Posterior vena cava (tissue), 2 donors: ENCODE measurements around the gene RFPL2. TPM values are rescaled to one million over a fixed set of nuclear protein-coding genes. Genes with fewer than 3 reads are reported as not detected.
"Not testable (repeated sequence)": the region's sequence is repeated elsewhere in the genome, so short reads cannot be mapped to it uniquely, and the experiment has no call there.

ENCODE experiments used
- DNase-seq: peaks from one replicate; pipeline ENCODE4 v3.0.0-alpha.2; 2020; ENCODE audit warnings: low spot score
- intact Hi-C, 2 donors: fragments of 100-400 bp; cut with DNase I; formaldehyde crosslinking; loops; one replicate each; pipeline versions ENCODE4 v1.14.1 to v1.14.2; 2022 to 2023
- total RNA-seq, 2 donors: library from RNA; stranded (reverse); fragmentation: NEBNext Ultra II Directional; extraction: Animal tissue kit (Norgen Biotek cat#: 25700); gene quantifications; one replicate each; pipeline ENCODE4 v1.2.1, GENCODE V29; 2021
- donor health status: DM: yes; HTN: yes; CAD: no.
- donor health status: DM: yes; HTN: yes; CAD: no.

The RFPL2 gene
- total RNA-seq, 2 donors from 2014 or later, result not detected

GRCh38 chr22:32206774-32207758 is 2.2 kb upstream of the RFPL2 start:
- intact Hi-C loops, result no loop called here
- no peak for DNase-seq

GRCh38 chr22:32205974-32206773 is 1.3 kb upstream of the RFPL2 start:
- intact Hi-C loops, result no loop called here

GRCh38 chr22:32204040-32204855 is 625 bp downstream of the RFPL2 start:
- no peak for DNase-seq
- intact Hi-C loops, result no loop called here

More at GRCh38 chr22:32205974-32206773, 1.3 kb upstream of the RFPL2 start:
- DNase-seq, result no peak

- intact Hi-C loops, result no loop called here
- DNase-seq, result no peak
These were observed 1.5 kb downstream of the RFPL2 start for GRCh38 chr22:32203181-32204039.

GRCh38 chr22:32202539-32203180 is 2.2 kb downstream of the RFPL2 start:
- intact Hi-C loops, result no loop called here
- no peak for DNase-seq

GRCh38 chr22:32202161-32202538 is 2.7 kb downstream of the RFPL2 start:
- intact Hi-C loops, result no loop called here
- DNase-seq, result no peak

GRCh38 chr22:32200752-32201151 is 4.1 kb downstream of the RFPL2 start:
- intact Hi-C loops, result no loop called here

GRCh38 chr22:32199961-32200360 is 4.9 kb downstream of the RFPL2 start:
- intact Hi-C loops, result no loop called here
- DNase-seq, result peak; percentile 72

More at GRCh38 chr22:32200752-32201151, 4.1 kb downstream of the RFPL2 start:
- peak; percentile 42 for DNase-seq

GRCh38 chr22:32199341-32199740 is 5.5 kb downstream of the RFPL2 start:
- DNase-seq, result peak; percentile 58
- intact Hi-C loops, result no loop called here

- peak; percentile 41 for DNase-seq
- intact Hi-C loops, result not testable (repeated sequence)
These were observed 7.2 kb downstream of the RFPL2 start for GRCh38 chr22:32197553-32198226.

- DNase-seq, intact Hi-C loops: not testable (repeated sequence)
These were observed 9.0 kb downstream of the RFPL2 start for GRCh38 chr22:32195900-32196299.

GRCh38 chr22:32193346-32193745 is 11.5 kb downstream of the RFPL2 start:
- intact Hi-C loops, result not testable (repeated sequence)
- DNase-seq, result peak; percentile 60

GRCh38 chr22:32191021-32191420 is 13.9 kb downstream of the RFPL2 start:
- intact Hi-C loops, result not testable (repeated sequence)
- DNase-seq, result peak; percentile 40

GRCh38 chr22:32185821-32186220 is 19.1 kb downstream of the RFPL2 start:
- intact Hi-C loops, result no loop called here
- peak; percentile 51 for DNase-seq

GRCh38 chr22:32183625-32184024 is 21.2 kb downstream of the RFPL2 start:
- intact Hi-C loops, result no loop called here
- no peak for DNase-seq

- DNase-seq, result no peak
- intact Hi-C loops, result no loop called here
These were observed 23.8 kb downstream of the RFPL2 start for GRCh38 chr22:32181043-32181442.

GRCh38 chr22:32177221-32177765 is 27.6 kb downstream of the RFPL2 start:
- intact Hi-C loops, result no loop called here
- DNase-seq, result no peak
